ENCODE data around the gene FOXK1. TPM values are rescaled to one million over a fixed set of nuclear protein-coding genes. Genes with fewer than 3 reads are reported as not detected.

The FOXK1 gene
- total and polyA plus RNA-seq, 2 of the 13 experiments (the other 11 are each of a cell fraction or from before 2014, with no cell fraction given): 4.6 to 8.8 TPM

DNA sequence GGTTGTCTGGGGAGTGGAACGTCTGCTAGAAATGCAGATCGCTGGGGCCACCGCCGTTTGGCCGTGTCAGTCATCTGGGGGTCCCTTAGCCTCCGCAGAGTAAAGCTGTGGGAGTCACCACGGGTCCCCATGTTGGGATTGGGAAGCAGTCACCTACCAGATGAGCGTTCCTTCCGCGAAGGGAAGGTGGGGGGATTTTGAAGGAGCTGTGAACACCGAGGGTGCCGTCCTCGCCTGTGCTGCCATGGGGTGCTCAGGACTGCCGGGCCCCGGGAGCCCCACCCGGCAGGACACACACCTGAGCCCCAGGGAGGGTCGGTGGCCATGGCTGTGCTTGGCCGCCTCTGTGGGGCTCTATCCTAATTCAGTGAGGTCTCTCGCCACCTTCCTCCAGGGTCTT, 47.2 kb downstream of the FOXK1 start:
- in situ Hi-C loops (cut with HindIII; ENCODE audit: extremely low pct_ligation_motif_present, low pct_unique_long_range_greater_than_20kb) (no loop called here), intact Hi-C loops (cut with micrococcal nuclease; ENCODE audit: unreplicated experiment) (no loop called here)
- Histone ChIP-seq H3K4me1 (ENCODE audit: insufficient read depth, low read length) (peaks cover 29% of the 10 kb centered on the region), H3K27me3 (ENCODE audit: control insufficient read depth in 1 of 2, insufficient read depth in 2 of 2, low read length in 2 of 2) (no peaks in the 10 kb centered on the region), H3K9ac (ENCODE audit: insufficient read depth, low read depth, low read length) (no peak overlapping the region), H4K20me1 (ENCODE audit: insufficient read depth, low read length) (peaks cover 36% of the 10 kb centered on the region; the same call in 1 of the 2 replicates), H3K79me2 (ENCODE audit: insufficient read depth, low read length) (peaks cover 64% of the 10 kb centered on the region), H3K9me3 (ENCODE audit: low read length) (no peaks in the 10 kb centered on the region), H3K4me3 (replicated peaks in 1 of 3; ENCODE audit: insufficient read depth in 1 of 3, low read depth in 2 of 3, low read length in 3 of 3) (no peak overlapping the region), H3K27ac (ENCODE audit: extremely low read length, insufficient read depth, low read length) (no peak overlapping the region), H3K36me3 (replicated peaks in 1 of 2; ENCODE audit: control insufficient read depth in 1 of 2, insufficient read depth in 2 of 2, low read length in 2 of 2) (peaks cover 14 to 31% of the 10 kb centered on the region in 2 experiments), H2AFZ (ENCODE audit: low read length) (no peak overlapping the region), H3K4me2 (ENCODE audit: low read depth, low read length) (no peak overlapping the region)
- 100% methylated on average over 9 of the region's 19 CpGs for WGBS (ENCODE audit: low lambda C conversion rate)
- DNase-seq (ENCODE audit: low spot score) (no peak), ATAC-seq (no peak), FAIRE-seq (no peak)
- POLR2A ChIA-PET: no interaction called here
- TF ChIP-seq, protein P1, sequence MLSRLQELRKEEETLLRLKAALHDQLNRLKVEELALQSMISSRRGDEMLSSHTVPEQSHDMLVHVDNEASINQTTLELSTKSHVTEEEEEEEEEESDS (CRISPR knock-in tag; IDR thresholded peaks at IDR 0.05; ENCODE audit: borderline replicate concordance): no peak
- TF ChIP-seq, protein P2, sequence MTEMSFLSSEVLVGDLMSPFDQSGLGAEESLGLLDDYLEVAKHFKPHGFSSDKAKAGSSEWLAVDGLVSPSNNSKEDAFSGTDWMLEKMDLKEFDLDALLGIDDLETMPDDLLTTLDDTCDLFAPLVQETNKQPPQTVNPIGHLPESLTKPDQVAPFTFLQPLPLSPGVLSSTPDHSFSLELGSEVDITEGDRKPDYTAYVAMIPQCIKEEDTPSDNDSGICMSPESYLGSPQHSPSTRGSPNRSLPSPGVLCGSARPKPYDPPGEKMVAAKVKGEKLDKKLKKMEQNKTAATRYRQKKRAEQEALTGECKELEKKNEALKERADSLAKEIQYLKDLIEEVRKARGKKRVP (CRISPR knock-in tag; IDR thresholded peaks at IDR 0.05): no peak
- no peak for TF ChIP-seq ZNF460 (CRISPR knock-in tag; IDR thresholded peaks at IDR 0.05; ENCODE audit: borderline replicate concordance)
- TF ChIP-seq, protein P3, sequence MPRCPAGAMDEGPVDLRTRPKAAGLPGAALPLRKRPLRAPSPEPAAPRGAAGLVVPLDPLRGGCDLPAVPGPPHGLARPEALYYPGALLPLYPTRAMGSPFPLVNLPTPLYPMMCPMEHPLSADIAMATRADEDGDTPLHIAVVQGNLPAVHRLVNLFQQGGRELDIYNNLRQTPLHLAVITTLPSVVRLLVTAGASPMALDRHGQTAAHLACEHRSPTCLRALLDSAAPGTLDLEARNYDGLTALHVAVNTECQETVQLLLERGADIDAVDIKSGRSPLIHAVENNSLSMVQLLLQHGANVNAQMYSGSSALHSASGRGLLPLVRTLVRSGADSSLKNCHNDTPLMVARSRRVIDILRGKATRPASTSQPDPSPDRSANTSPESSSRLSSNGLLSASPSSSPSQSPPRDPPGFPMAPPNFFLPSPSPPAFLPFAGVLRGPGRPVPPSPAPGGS (CRISPR knock-in tag; IDR thresholded peaks at IDR 0.05): no peak
- no peak for TF ChIP-seq ZNF577 (CRISPR knock-in tag; IDR thresholded peaks at IDR 0.05; ENCODE audit: borderline replicate concordance, low read depth)
- TF ChIP-seq ZNF557 (CRISPR knock-in tag; IDR thresholded peaks at IDR 0.05): no peak
- no peak for TF ChIP-seq HOXA5 (CRISPR knock-in tag; IDR thresholded peaks at IDR 0.05)
- BruUV-seq (replicated peaks): no TSS peak
- CTCF ChIA-PET (ENCODE audit: low intra/inter-chr PET ratio, low total read pairs): no interaction called here

Data from HepG2 (cell line).